ENCODE results near the gene NOL9.
A peak's percentile ranks its signal among the peaks of the same experiment; 100 is the strongest.
"Not testable (repeated sequence)": the region's sequence is repeated elsewhere in the genome, so short reads cannot be mapped to it uniquely, and the experiment has no call there.

The NOL9 gene

DNA sequence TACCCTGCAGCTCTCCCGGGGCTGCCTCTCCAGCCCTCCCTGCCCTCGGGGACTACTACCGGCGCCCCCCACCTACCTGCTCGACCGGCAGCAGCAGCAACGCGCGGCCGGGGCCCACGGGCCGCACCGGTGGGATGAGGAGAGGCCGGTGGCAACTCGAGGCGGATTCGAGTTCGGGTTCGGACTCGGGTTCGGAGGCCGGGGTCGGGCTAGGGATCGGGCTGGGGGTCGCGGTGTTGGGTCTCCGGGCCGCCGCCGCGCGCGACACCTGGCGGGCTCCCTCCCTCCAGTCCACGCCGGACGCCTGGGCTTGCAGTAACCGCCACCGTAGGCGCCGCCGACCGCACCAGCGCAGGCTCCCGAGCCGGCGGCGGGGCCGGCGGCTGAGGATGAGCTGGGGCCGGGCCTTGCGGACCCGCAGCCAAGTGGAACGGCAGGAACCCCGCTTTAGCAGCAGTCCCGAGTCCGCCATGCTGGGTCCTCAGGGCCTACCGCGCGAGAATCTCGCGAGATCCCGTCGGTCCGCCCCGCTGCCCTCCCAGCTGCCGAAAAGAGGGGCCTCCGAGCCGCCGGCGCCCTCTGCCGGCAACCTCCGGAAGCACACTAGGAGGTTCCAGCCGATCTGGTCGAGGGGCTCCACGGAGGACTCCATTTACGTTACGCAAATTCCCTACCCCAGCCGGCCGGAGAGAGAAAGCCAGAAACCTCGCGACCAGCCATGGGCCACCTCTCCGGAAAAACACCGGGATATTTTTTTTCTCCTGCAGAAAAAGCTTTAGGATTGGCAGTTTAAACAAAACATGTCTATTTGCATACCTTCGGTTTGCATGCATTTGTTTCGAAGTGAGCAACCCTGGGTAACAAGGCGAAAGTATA lies at the start of gene NOL9:
NOL9 (minus strand) TSS at position 483 of the 876 bp plus-strand sequence; CDS start at position 472, 11 bp downstream.
- DNase-seq: peak; percentile 91

DNA sequence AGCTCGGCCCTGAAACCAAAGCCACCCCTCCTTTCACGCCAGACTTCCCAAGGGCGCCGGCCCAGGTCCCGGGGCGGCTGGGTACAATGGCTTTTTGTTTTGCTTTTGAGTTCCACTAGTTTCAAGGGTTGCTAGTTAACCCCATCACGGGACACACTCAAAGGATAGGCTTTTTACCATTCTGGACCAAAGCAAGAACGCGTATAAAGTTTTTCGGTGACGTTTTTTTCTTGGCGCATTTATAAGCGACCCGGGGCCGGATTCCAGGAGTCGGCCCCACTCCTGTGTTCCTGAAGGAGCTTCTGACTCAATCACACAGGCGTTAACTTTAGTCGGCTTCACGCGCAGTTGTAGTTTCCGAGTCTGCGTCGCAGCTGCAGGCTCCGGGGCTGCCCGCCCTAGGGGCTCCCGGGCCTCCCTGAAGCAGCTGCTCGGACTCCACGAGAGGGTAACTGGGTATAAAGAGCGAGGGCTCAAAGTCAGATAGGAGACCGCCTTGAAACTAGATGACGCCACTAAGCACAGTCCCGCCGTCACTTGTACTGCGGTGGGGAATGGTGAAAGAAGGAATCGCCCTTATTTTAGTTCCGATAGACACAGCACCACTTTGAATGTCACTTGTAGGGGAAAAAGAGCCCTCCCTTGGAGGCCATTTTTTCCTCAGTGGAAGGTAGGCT lies 49.1 kb upstream of the NOL9 start:
- DNase-seq: peak; percentile 57

- DNase-seq: peak; percentile 82
These were observed 48.4 kb upstream of the NOL9 start, which contains the start of gene KLHL21 for GRCh38 chr1:6602669-6603237. KLHL21 (minus strand) TSS chr1:6602869; CDS start chr1:6602817, 52 bp downstream.

DNA sequence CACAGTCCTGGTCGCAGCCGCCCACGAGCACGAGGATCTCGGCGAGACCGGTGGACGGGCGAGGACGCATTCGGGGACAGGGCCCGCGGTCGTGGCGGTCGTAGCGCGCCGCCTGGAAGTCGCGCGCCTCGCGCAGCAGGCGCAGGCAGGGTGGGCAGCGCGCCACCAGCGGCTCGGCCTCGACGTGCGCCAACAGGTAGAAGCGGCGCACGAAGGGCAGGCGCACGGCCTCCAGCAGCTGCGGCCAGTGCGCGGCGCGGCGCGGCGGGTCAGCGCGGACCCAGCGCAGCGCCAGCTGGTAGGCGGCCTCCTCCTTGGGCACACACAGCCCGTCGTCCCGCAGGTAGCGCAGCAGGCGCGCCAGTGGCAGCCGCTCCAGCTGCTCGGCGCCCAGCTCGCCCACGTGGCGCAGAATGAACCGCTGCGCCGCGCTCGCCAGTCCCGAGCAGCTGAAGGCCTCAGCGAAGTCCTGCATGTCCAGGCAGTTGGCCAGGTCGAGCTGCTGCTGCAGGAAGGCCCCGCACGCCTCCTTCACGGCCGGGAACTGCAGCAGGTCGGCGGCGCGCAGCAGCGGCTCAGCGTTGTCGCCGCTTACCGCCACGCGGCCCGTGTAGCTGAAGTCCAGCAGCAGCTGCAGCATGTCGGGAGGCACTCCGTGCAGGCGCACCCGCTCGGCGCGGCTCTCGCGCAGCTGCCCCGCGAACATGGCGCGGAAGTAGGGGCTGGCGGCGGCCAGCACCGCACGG lies 47.8 kb upstream of the NOL9 start:
- no peak for DNase-seq

DNA sequence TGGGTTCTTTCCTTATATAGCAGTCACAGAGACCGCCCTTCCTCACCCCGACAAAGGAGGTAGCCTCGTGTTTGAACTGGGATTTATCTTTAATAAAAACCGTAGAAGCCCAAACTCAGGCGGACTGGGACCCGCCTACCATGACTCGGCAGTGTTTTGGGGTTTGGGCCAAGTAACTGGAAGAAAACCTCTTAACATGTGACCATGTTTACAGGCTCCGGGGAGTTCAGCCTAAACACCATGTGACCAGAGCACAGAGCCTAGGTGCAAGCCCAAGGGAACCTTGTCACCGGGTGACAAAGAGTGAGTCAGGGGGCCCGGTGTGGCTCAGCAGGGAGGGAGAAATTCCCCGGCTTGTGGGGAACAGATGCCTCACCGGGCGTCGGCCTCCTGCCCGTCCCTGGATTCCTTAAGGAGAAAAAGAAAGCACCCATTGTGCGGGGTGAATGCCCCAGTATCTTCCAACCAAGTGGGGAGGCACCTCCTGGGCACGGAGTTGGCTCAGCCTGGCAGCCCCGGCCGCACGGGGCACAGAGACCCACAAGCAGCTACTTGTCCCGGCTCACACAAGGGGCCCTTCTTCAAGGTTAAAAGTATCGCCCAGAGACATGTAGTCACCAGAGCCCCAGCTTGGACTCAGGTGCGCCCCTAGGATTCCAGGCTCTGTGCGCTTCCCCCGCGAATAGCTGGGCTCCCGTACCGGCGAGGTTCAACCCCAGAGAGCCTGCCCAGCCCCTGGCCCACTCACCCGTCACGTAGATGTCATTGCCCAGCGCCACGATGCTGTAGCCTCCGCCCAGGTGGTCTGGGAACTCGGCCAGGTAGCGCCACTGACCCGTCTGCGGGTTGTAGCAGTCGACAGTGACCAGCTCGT lies 47.0 kb upstream of the NOL9 start:
- peak; percentile 71 for DNase-seq

- DNase-seq: no peak
These were observed 46.2 kb upstream of the NOL9 start for GRCh38 chr1:6600410-6601048.

GRCh38 chr1:6599991-6600390 lies 45.7 kb upstream of the NOL9 start:
- not testable (repeated sequence) for DNase-seq

DNA sequence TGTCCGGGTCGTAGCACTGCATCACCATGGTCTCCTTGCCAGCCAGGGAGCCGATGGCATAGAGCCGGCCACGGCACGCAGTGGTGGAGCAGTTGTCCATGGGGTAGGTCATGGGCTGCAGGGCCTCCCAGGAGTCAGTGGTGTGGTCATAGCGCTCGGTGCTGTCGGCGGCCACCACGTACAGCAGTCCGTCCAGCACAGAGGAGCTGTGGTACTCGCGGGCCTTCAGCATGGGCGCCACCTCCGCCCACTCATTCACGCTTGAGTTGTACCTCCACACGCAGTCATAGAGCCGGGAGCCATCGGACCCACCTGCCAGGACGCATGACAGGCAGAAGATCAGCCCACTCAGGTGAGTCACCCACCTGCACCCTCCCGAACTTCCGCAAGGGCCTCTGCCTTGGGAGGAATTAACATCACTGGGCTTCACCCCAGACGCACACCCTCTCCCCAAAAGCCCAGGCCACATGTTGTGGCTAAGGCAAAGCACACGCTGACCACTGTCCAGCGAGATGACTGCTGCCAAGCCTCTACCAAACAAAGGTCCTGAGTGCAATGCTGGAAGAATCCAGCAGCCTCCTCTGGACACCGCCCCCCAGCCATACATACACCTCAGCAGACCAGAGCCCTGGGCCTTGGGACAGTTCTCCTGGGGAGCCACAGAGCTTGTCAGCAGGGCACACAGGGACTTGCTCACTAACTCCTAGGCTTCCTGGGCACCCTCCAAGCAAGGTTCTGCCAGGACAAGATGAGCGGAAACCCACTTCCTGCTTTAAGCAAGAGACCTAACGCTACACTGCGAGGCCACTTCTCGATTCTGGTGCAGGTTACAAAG lies 45.0 kb upstream of the NOL9 start:
- DNase-seq: peak; percentile 36

DNA sequence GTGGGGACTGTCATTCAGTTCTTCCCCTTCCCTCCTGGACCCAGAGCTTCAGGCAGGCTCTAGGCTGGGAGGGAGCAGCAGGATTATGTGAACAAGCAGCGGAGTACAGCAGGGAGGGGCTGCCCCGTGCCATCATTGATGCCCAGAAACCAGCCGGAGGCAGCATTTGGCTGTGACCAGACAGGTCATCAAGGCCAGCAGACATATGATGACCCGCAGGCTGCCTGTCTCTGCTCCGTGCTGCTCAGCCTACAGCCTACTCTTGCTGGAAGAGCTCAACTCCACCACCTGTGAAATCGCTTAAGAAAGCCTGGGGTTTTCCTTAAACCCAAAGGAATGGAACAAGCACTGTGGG lies 43.4 kb upstream of the NOL9 start:
- no peak for DNase-seq

DNA sequence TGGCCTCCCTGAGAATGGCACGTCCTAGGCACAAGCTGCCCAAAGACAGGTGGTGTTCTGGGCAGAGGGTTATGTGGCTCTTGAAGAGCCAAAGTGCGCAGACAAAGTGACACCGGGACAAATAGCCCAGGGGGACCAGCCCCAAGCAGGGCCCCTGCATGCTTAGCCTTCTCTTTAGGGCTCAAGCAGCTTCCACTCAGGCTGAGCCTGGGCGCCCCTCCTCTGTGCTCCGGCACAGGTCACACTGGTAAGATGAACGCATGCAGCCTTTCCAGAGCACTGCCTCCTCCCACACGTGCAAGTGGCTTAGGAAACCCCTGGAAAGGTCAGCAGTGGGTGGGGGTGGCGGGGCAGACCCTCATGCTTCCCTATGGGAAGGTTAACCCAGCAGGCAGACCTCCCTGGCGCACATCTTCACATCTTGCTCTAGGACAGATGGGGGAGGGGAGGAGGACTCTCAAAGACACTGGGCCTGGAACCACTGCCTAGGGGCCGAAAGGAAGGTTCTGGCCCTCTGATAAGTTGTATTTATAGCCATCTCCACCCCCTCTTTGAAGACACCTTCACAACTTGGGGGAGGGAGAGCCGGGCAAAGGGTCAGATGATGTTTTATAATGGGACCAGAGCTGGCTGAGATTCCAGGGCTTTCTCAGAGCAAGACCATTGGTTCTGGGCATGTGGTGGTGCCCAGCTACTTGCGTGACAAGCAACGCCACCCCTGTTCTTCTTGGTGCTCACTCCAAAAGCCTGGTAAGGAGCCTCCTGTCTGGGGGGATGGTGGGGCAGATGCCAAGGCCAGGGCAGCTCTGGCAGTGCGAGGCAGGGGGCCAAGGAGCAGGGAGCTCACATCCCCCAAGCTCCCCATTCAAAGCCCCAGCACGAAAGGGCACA lies 42.8 kb upstream of the NOL9 start:
- no peak for DNase-seq

DNA sequence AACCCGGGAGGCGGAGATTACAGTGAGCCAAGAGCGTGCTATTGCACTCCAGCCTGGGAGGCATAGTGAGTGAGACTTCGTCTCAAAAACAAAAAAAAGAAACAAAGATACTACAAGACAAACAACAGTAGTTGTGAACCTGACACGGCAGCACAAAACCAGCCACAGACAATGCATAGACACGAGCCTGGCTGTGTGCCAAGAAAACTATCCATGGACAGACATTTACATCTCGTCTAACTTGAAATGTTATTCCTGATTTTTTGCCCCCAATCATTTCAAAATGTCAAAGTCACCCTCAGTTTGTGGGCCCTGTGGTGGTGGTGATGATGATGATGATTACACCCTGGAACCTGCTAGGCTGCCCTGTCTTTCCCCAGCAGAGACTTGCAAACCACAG lies 42.0 kb upstream of the NOL9 start:
- no peak for DNase-seq

GRCh38 chr1:6594977-6595740 lies 40.8 kb upstream of the NOL9 start:
- DNase-seq: no peak

- DNase-seq: no peak
These were observed 39.5 kb upstream of the NOL9 start for GRCh38 chr1:6593810-6594209.

GRCh38 chr1:6592865-6593593 lies 38.7 kb upstream of the NOL9 start:
- DNase-seq: no peak

DNA sequence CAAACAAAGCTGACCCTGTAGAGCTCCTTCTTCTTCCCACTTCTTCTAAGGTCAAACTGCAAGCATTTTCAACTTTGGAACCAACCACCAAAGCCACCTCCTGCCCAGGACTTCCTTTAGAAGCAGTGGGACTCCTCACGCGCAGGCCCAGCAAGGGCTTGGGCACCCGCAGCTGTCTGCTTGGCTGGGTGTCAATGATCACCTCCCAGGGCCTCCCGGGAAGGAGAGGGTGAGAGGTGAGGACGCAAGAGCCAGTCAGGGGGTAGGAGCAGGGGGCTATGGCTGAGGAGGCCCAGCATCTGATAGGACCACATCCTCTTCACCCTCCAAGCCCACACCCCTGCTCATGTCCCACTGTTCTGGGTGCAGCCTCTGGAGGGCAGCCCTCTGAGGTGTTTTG lies 38.1 kb upstream of the NOL9 start:
- DNase-seq: no peak

GRCh38 chr1:6591644-6592043 lies 37.3 kb upstream of the NOL9 start:
- no peak for DNase-seq

DNA sequence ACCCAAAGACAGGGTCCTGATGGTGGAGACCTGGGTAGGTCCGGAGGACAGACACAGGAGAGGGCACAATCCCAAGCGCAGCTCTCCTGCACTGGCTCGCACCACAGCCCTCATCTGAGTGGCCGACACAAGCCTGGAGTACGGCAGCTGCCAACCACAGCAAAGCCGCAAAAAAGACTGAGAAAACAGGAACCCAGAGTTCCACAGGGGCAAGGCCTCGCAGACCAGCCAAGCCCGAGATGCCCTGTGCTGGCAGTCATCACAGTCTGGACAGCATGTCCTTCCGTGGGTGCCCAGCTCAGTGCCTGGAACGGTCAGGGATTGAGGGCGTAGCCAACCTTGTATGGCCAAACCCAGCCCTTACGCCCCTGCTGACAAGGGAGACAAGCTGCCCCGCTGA lies 36.9 kb upstream of the NOL9 start:
- no peak for DNase-seq

- DNase-seq: no peak
These were observed 35.7 kb upstream of the NOL9 start for GRCh38 chr1:6590046-6590445.
